ENCODE measurements around the gene GRIK4.

GRIK4 gene

GRCh38 chr11:120834686-120835210 lies 323.2 kb downstream of the GRIK4 start:
- no peak for DNase-seq (ENCODE audit: low spot score)
- no peak for FAIRE-seq

- no peak for FAIRE-seq
- no peak for DNase-seq (ENCODE audit: low spot score)
These were observed 324.2 kb downstream of the GRIK4 start for GRCh38 chr11:120835601-120836228.

GRCh38 chr11:120837696-120838095 lies 326.1 kb downstream of the GRIK4 start:
- DNase-seq (ENCODE audit: low spot score) (no peak), FAIRE-seq (no peak)

GRCh38 chr11:120839201-120839600 lies 327.7 kb downstream of the GRIK4 start:
- FAIRE-seq (no peak), DNase-seq (ENCODE audit: low spot score) (no peak)

GRCh38 chr11:120839846-120840402 lies 328.4 kb downstream of the GRIK4 start:
- FAIRE-seq, result no peak

GRCh38 chr11:120840661-120841060 lies 329.1 kb downstream of the GRIK4 start:
- DNase-seq (ENCODE audit: low spot score), result no peak
- FAIRE-seq, result no peak

More at GRCh38 chr11:120839846-120840402, 328.4 kb downstream of the GRIK4 start:
- DNase-seq (ENCODE audit: low spot score), result no peak

GRCh38 chr11:120841074-120841473 lies 329.5 kb downstream of the GRIK4 start:
- FAIRE-seq (no peak), DNase-seq (ENCODE audit: low spot score) (no peak)

- FAIRE-seq (no peak), DNase-seq (ENCODE audit: low spot score) (no peak)
These were observed 330.6 kb downstream of the GRIK4 start for GRCh38 chr11:120842195-120842594.

GRCh38 chr11:120853435-120853834 lies 341.9 kb downstream of the GRIK4 start:
- no peak for FAIRE-seq

GRCh38 chr11:120854988-120855387 lies 343.4 kb downstream of the GRIK4 start:
- DNase-seq (ENCODE audit: low spot score), result no peak
- no peak for FAIRE-seq

More at GRCh38 chr11:120853435-120853834, 341.9 kb downstream of the GRIK4 start:
- DNase-seq (ENCODE audit: low spot score), result no peak

GRCh38 chr11:120857508-120857907 lies 346.0 kb downstream of the GRIK4 start:
- FAIRE-seq, result no peak
- no peak for DNase-seq (ENCODE audit: low spot score)

GRCh38 chr11:120858740-120859139 lies 347.2 kb downstream of the GRIK4 start:
- DNase-seq (ENCODE audit: low spot score) (no peak), FAIRE-seq (no peak)

- FAIRE-seq (no peak), DNase-seq (ENCODE audit: low spot score) (no peak)
These were observed 348.2 kb downstream of the GRIK4 start for GRCh38 chr11:120859552-120860295.

- DNase-seq (ENCODE audit: low spot score) (no peak), FAIRE-seq (no peak)
These were observed 351.8 kb downstream of the GRIK4 start for GRCh38 chr11:120863359-120863758.

GRCh38 chr11:120867024-120867423 lies 355.5 kb downstream of the GRIK4 start:
- DNase-seq (ENCODE audit: low spot score), result no peak
- no peak for FAIRE-seq

GRCh38 chr11:120867531-120867930 lies 356.0 kb downstream of the GRIK4 start:
- no peak for FAIRE-seq
- no peak for DNase-seq (ENCODE audit: low spot score)

- no peak for FAIRE-seq
- no peak for DNase-seq (ENCODE audit: low spot score)
These were observed 356.4 kb downstream of the GRIK4 start for GRCh38 chr11:120867988-120868387.

GRCh38 chr11:120869097-120869496 lies 357.5 kb downstream of the GRIK4 start:
- FAIRE-seq, result no peak
- no peak for DNase-seq (ENCODE audit: low spot score)

- FAIRE-seq, result no peak
- DNase-seq (ENCODE audit: low spot score), result no peak
These were observed 358.0 kb downstream of the GRIK4 start for GRCh38 chr11:120869516-120870011.

- no peak for FAIRE-seq
- no peak for DNase-seq (ENCODE audit: low spot score)
These were observed 359.6 kb downstream of the GRIK4 start for GRCh38 chr11:120871194-120871593.

- FAIRE-seq, result no peak
- DNase-seq (ENCODE audit: low spot score), result no peak
These were observed 360.4 kb downstream of the GRIK4 start for GRCh38 chr11:120871924-120872323.
